ENCODE measurements around the gene ARID4B.

GRCh38 chr1:235227414-235227813 lies 100.6 kb downstream of the ARID4B start:
- TF ChIP-seq CTCF (conservative IDR thresholded peaks at IDR 0.05; ENCODE audit: low read depth, low read length) (no peak), EZH2 (IDR thresholded peaks at IDR 0.05; ENCODE audit: borderline replicate concordance, low read depth, low read length, poor library complexity, severe bottlenecking) (no peak)

All from A673 (cell line).